GM03348 (cell line): Measurements from ENCODE around the gene RASGRF2.

Experiments used
- DNase-seq: peaks from one replicate; pipeline ENCODE4 v3.0.0; 2012; ENCODE audit warnings: low spot score

RASGRF2 gene

GRCh38 chr5:81136557-81136956 lies 176.4 kb downstream of the RASGRF2 start:
- DNase-seq, result no peak

GRCh38 chr5:81137833-81138232 lies 177.7 kb downstream of the RASGRF2 start:
- no peak for DNase-seq

GRCh38 chr5:81140441-81140840 lies 180.3 kb downstream of the RASGRF2 start:
- DNase-seq, result no peak

- DNase-seq, result peak; percentile 28
Observed at GRCh38 chr5:81140943-81141342, 180.8 kb downstream of the RASGRF2 start.

GRCh38 chr5:81142108-81142507 lies 181.9 kb downstream of the RASGRF2 start:
- DNase-seq, result no peak

- no peak for DNase-seq
Observed at GRCh38 chr5:81145329-81145935, 185.3 kb downstream of the RASGRF2 start.

GRCh38 chr5:81146031-81146430 lies 185.9 kb downstream of the RASGRF2 start:
- DNase-seq, result no peak

GRCh38 chr5:81147011-81147885 lies 187.1 kb downstream of the RASGRF2 start:
- DNase-seq, result no peak

GRCh38 chr5:81147886-81148571 lies 187.9 kb downstream of the RASGRF2 start:
- DNase-seq, result no peak

GRCh38 chr5:81151546-81151945 lies 191.4 kb downstream of the RASGRF2 start:
- no peak for DNase-seq

- DNase-seq, result no peak
Observed at GRCh38 chr5:81154725-81155124, 194.6 kb downstream of the RASGRF2 start.

- DNase-seq, result no peak
Observed at GRCh38 chr5:81156732-81157131, 196.6 kb downstream of the RASGRF2 start.

GRCh38 chr5:81161012-81161601 lies 200.9 kb downstream of the RASGRF2 start:
- no peak for DNase-seq

GRCh38 chr5:81162501-81162900 lies 202.3 kb downstream of the RASGRF2 start:
- DNase-seq, result no peak

GRCh38 chr5:81163651-81164050 lies 203.5 kb downstream of the RASGRF2 start:
- no peak for DNase-seq

GRCh38 chr5:81164476-81164875 lies 204.3 kb downstream of the RASGRF2 start:
- DNase-seq, result no peak

GRCh38 chr5:81164936-81165335 lies 204.8 kb downstream of the RASGRF2 start:
- no peak for DNase-seq

- DNase-seq, result peak; percentile 53
Observed at GRCh38 chr5:81165493-81166119, 205.4 kb downstream of the RASGRF2 start.

- no peak for DNase-seq
Observed at GRCh38 chr5:81166430-81166829, 206.3 kb downstream of the RASGRF2 start.

GRCh38 chr5:81167078-81167477 lies 206.9 kb downstream of the RASGRF2 start:
- no peak for DNase-seq

GRCh38 chr5:81167544-81167943 lies 207.4 kb downstream of the RASGRF2 start:
- DNase-seq, result no peak

GRCh38 chr5:81169924-81170323 lies 209.8 kb downstream of the RASGRF2 start:
- DNase-seq, result no peak
